A673 (cell line): ENCODE measurements around the gene TUBA4A.

Experiments
- EZH2 ChIP-seq: fragments of 200-600 bp; sonication (generic); IDR thresholded peaks from 2 replicates; pipeline ENCODE4 v1.6.1; 2017; ENCODE audit warnings: borderline replicate concordance, low read depth, mild to moderate bottlenecking, mixed read lengths, antibody characterized with exemption, low read length; ENCODE audit not compliant: poor library complexity, severe bottlenecking
- TF ChIP-seq, protein P1 (sequence below): fragments of 300-800, 200-600 bp; sonication (generic); conservative IDR thresholded peaks from 2 replicates; pipeline ENCODE4 v1.5.1; 2017; ENCODE audit warnings: low read depth, mild to moderate bottlenecking, antibody characterized with exemption, low read length, moderate library complexity, mixed read lengths

GRCh38 chr2:219292616-219293015, 38.9 kb upstream of the TUBA4A start:
- TF ChIP-seq, protein P1, sequence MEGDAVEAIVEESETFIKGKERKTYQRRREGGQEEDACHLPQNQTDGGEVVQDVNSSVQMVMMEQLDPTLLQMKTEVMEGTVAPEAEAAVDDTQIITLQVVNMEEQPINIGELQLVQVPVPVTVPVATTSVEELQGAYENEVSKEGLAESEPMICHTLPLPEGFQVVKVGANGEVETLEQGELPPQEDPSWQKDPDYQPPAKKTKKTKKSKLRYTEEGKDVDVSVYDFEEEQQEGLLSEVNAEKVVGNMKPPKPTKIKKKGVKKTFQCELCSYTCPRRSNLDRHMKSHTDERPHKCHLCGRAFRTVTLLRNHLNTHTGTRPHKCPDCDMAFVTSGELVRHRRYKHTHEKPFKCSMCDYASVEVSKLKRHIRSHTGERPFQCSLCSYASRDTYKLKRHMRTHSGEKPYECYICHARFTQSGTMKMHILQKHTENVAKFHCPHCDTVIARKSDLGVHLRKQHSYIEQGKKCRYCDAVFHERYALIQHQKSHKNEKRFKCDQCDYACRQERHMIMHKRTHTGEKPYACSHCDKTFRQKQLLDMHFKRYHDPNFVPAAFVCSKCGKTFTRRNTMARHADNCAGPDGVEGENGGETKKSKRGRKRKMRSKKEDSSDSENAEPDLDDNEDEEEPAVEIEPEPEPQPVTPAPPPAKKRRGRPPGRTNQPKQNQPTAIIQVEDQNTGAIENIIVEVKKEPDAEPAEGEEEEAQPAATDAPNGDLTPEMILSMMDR: no peak
- TF ChIP-seq EZH2: no peak
